Stimulated activated memory B cell treated with anti-CD40 and anti-IgM and Interleukin-4, amounts not matched to agents 10 μg/mL and 1 μg/mL and 100 μg/mL, for 72 hours (primary cell): ENCODE results near the gene SLC6A6.

Experiments
- ATAC-seq: fragments of 150-1000 bp; cut with Tn5 transposase; 2 replicates; pipeline ENCODE4 v1.10.0; 2021
- H3K27ac Mint-ChIP-seq: one replicate; pipeline ENCODE4 v1.8.0; 2022; ENCODE audit warnings: mild to moderate bottlenecking, mixed read lengths
- H3K27me3 Mint-ChIP-seq: one replicate; pipeline ENCODE4 v1.8.0; 2022; ENCODE audit warnings: mixed read lengths
- H3K36me3 Mint-ChIP-seq: one replicate; pipeline ENCODE4 v1.8.0; 2022; ENCODE audit warnings: mixed read lengths
- H3K4me1 Mint-ChIP-seq: one replicate; pipeline ENCODE4 v1.8.0; 2022; ENCODE audit warnings: mixed read lengths
- H3K4me3 Mint-ChIP-seq: one replicate; pipeline ENCODE4 v1.8.0; 2022; ENCODE audit warnings: mild to moderate bottlenecking, moderate library complexity, mixed read lengths
- H3K9me3 Mint-ChIP-seq: one replicate; pipeline ENCODE4 v1.8.0; 2022; ENCODE audit warnings: mixed read lengths

Gene SLC6A6

DNA sequence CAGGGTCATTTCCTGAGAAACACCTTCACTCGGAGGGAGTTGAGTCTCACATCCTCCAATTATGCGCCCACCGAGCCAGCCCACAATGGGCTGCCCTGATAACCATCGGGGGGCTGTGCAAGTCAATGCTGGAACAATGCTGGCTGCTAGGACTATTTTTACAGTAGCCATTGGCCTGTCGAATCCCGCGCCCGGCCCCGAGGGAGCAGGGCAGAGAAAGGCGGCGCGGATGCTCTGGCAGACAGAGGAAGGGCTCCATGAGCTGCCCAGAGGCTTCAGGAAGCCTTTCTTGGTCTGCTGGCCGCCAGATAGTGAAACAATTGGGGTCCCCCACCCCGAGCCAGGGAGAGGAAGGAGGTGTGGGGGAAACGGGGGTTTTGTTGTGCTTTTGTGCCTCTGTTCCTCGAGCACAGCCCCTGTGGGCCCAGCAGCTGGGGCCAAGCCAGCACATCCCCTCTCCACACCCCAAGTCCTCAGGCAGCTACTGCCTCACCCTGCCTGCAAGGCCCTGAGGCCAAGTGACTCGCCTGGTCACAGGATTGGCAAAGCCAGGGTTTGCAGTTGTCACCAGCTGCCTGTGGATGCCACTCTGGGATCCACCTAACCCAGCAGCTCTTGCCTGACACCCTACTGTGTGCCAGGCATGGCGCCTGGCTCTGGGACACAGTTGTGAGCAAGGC is 39.0 kb downstream of the SLC6A6 start:
- no peaks in the 10 kb centered on the region for H3K9me3 Mint-ChIP-seq
- no peak for ATAC-seq
- no peaks in the 10 kb centered on the region for H3K27me3 Mint-ChIP-seq
- no peak overlapping the region for H3K4me3 Mint-ChIP-seq
- peak overlapping the region; percentile 92 for H3K27ac Mint-ChIP-seq
- H3K4me1 Mint-ChIP-seq: peaks cover 53% of the 10 kb centered on the region
- H3K36me3 Mint-ChIP-seq: peaks cover 38% of the 10 kb centered on the region

DNA sequence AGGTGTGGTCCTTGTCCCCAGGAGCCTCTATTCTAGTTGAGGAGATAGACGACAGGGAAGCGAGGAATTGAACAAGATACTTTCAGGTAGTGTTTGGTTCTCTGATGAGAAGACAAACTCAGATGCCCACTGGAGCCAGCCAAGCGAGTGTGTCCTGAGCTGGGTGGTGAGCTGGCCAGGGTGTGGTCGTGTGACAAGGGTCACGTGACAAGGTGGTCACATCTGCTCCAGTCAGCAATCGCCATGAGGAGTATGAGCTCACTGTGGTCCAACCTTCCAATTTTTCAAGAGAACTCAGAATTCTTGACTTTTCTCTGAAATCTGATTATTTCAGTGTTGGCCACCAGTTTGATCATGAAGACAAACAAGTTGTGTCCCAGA is 39.5 kb downstream of the SLC6A6 start:
- no peak overlapping the region for H3K27ac Mint-ChIP-seq
- H3K4me1 Mint-ChIP-seq: peaks cover 47% of the 10 kb centered on the region
- no peaks in the 10 kb centered on the region for H3K27me3 Mint-ChIP-seq
- no peak for ATAC-seq
- peaks cover 43% of the 10 kb centered on the region for H3K36me3 Mint-ChIP-seq
- peaks cover 2% of the 10 kb centered on the region for H3K9me3 Mint-ChIP-seq
- H3K4me3 Mint-ChIP-seq: no peak overlapping the region

DNA sequence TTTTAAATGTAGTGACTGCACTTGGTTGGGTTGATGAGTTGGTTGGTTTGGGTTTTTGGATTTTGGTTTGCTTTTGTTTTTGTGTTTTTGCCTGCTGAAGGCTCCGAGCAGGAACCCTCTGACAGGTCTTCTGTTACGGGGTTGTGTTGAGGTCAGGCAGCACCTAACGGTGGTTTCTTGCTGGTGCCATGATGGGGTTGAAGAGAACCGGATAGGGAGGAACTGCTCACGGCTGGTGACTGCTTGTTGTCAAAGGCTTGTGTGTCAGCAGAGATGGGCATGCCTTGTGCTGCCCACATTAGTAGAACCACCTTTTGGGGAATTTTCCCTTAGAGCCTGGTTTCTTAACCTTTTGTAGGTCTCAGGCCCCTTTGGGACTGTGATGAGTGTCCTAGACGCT is 42.0 kb downstream of the SLC6A6 start:
- peak overlapping the region; percentile 57 for H3K27ac Mint-ChIP-seq
- H3K27me3 Mint-ChIP-seq: no peaks in the 10 kb centered on the region
- no peak overlapping the region for H3K4me3 Mint-ChIP-seq
- peaks cover 43% of the 10 kb centered on the region for H3K4me1 Mint-ChIP-seq
- no peak for ATAC-seq
- H3K9me3 Mint-ChIP-seq: peaks cover 6% of the 10 kb centered on the region
- H3K36me3 Mint-ChIP-seq: peaks cover 68% of the 10 kb centered on the region

DNA sequence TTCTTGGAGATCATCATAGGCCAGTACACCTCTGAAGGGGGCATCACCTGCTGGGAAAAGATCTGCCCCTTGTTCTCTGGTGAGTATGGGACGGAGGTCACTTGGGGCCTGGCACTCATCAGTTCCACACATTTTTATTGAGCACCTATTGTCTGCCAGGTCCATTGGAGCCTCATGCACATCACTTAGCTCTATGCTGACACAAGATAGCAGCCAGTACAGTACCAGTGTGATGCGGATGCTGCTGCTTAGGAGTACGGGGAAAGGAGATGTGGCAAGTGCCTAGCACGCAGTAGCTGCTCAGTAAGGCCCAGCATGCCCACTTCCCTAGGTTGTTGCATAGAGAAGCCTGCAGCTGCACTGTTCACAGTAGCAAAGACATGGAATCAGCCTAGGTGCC is 43.4 kb downstream of the SLC6A6 start:
- H3K4me1 Mint-ChIP-seq: peaks cover 30% of the 10 kb centered on the region
- ATAC-seq: no peak
- H3K27ac Mint-ChIP-seq: no peak overlapping the region
- peaks cover 6% of the 10 kb centered on the region for H3K9me3 Mint-ChIP-seq
- H3K36me3 Mint-ChIP-seq: peaks cover 70% of the 10 kb centered on the region
- H3K4me3 Mint-ChIP-seq: no peak overlapping the region
- no peaks in the 10 kb centered on the region for H3K27me3 Mint-ChIP-seq

DNA sequence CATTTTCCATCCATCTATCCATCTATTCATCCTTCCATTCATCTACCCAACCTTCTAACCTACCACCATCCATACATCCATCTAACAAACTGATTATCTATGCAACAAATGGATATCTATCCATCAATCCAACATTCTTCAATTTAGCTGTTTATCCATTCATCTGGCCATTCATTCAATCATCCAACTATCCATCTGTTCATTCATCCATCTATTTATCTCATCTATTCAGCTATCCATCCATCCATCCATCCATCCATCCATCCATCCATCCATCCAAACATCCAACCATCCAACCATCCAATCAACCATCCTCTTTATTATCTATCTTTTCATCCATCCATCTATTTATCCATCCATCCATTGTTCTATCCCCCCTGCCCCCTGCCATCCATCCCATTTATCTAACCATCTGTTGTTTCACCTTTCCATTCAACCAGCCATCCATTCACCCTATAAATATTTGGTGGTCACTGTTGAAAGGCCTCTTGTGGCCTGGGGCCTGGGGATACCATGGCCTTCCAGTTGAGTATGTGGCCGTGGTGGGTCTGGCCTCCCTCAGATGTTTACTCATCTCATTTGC is 44.7 kb downstream of the SLC6A6 start:
- H3K4me3 Mint-ChIP-seq: no peak overlapping the region
- H3K27ac Mint-ChIP-seq: no peak overlapping the region
- peaks cover 83% of the 10 kb centered on the region for H3K36me3 Mint-ChIP-seq
- H3K9me3 Mint-ChIP-seq: peaks cover 6% of the 10 kb centered on the region
- ATAC-seq: no peak
- H3K4me1 Mint-ChIP-seq: peaks cover 27% of the 10 kb centered on the region
- H3K27me3 Mint-ChIP-seq: no peaks in the 10 kb centered on the region

DNA sequence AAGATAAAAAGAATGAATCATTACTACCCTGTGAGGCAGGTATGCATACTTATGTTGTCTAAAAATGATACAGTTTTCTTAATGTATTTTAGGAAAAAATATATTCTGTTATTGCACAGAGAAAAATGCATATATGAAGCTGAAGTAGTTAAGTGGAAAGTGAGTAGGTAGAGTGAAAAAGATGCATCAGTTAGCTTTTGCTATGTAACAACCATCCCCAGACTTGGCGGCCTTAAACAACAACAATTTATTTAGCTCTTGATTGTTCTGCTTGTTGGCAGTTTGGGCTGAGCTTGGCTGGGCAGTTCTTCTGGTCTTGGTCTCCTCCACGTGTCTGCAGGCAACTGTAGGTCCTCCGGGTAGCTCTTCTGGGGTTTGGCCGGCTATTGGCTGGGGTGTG is 45.7 kb downstream of the SLC6A6 start:
- no peak overlapping the region for H3K4me3 Mint-ChIP-seq
- no peak overlapping the region for H3K27ac Mint-ChIP-seq
- H3K36me3 Mint-ChIP-seq: peaks cover 90% of the 10 kb centered on the region
- H3K27me3 Mint-ChIP-seq: no peaks in the 10 kb centered on the region
- H3K9me3 Mint-ChIP-seq: peaks cover 6% of the 10 kb centered on the region
- no peak for ATAC-seq
- peaks cover 37% of the 10 kb centered on the region for H3K4me1 Mint-ChIP-seq

DNA sequence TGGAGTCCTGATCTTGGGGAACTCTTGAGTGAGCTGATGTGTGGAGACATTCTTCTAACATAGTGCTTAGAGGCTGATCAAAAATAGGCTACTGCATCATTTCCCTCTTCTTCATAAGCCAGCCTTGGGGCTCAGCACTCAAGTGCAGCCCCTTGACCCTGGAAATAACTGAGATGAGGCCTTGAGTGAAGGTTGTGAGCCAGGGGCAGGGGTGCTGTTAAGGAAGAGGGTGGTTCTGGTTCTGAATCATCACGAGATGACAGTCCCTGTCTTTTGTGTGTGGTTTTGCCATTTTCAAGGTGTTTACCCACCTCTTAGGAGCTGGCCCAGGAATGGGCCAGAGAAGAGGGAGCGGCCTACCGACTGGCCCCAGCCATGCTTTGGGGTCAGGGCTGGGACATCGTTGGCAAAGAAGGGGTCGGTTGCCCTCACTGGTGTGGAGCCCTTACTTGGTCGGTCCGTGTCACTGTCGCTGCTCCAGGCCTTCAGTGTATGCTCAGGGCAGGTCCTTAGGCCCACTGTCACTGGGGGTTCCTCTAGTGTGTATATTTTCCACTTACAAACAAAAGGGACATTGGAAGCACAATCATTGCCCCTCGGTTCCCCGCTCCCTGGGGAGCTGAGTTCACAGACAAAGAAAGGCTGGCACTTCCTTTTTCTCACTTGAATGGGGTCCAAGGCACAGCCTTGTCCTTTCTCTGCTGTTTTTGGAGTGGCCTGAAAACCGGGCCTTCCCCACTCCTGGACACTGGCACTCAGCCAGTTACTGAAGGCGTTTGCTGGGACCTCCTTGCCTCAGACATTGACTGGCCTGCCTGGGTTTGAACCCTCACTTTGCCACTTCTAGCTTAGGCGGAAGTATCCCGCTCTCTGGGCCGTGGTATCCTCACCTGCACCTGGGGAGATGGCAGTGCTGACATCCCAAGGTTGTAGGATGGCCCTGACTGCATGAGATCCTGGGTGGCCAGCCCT is 46.6 kb downstream of the SLC6A6 start:
- H3K27ac Mint-ChIP-seq: no peak overlapping the region
- peaks cover 46% of the 10 kb centered on the region for H3K4me1 Mint-ChIP-seq
- peaks cover 6% of the 10 kb centered on the region for H3K9me3 Mint-ChIP-seq
- ATAC-seq: no peak
- no peaks in the 10 kb centered on the region for H3K27me3 Mint-ChIP-seq
- peaks cover 85% of the 10 kb centered on the region for H3K36me3 Mint-ChIP-seq
- no peak overlapping the region for H3K4me3 Mint-ChIP-seq

DNA sequence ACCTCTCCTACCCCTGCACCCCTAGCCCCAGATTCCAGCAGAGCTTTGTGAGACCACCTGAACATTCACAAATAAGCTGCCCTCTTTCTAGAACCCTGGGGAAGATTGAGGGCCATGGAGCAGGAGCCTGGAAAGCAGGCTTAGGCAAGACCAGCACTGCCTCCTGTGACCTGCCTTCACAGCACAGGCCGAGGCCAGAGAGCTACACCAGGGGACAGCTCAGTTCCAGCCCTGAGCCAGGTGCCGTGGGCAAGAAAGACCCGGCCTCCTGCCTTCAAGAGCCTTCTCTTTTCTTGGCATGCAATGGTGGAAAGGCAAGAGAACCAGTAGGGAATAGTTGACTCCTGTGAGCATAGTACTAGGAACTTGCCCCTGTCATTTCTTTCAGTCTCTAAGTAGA is 48.1 kb downstream of the SLC6A6 start:
- H3K4me3 Mint-ChIP-seq: no peak overlapping the region
- peaks cover 83% of the 10 kb centered on the region for H3K36me3 Mint-ChIP-seq
- peaks cover 6% of the 10 kb centered on the region for H3K9me3 Mint-ChIP-seq
- peaks cover 43% of the 10 kb centered on the region for H3K4me1 Mint-ChIP-seq
- peak overlapping the region; percentile 86 for H3K27ac Mint-ChIP-seq
- H3K27me3 Mint-ChIP-seq: no peaks in the 10 kb centered on the region
- ATAC-seq: no peak

DNA sequence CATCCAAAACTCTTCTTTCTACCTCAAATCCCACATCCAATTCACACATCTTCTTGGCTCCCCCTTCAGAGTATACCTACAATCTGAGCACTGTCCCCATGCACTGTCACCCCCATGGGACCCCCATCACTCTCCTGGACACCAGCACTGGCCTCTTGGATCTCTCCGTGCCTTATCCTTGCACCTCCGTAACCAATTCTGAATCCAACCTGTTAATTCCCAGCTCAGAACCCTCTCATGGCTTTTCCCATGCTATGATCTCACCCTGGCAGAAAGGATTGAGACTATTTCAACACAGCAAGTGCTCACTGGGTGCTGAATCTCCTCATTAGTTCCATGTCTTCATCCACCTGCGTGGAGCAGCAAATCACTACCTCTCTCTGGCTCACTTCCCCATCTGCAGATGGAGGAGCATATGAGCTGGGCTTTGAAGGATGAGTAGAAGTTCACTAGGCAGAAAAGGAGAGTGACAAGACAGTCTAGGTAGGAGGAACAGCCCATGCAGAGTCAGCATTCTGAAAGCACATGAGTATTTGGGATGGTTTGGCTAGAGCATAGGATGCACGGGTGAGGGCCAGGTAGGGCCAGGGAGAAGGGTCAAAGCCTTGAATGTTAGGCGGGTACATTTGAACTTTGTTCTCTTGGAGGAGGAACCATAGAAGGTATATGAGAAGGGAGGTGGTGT is 48.7 kb downstream of the SLC6A6 start:
- H3K4me3 Mint-ChIP-seq: no peak overlapping the region
- peak overlapping the region; percentile 86 for H3K27ac Mint-ChIP-seq
- ATAC-seq: no peak
- no peaks in the 10 kb centered on the region for H3K27me3 Mint-ChIP-seq
- H3K36me3 Mint-ChIP-seq: peaks cover 82% of the 10 kb centered on the region
- H3K9me3 Mint-ChIP-seq: peaks cover 6% of the 10 kb centered on the region
- peaks cover 43% of the 10 kb centered on the region for H3K4me1 Mint-ChIP-seq

DNA sequence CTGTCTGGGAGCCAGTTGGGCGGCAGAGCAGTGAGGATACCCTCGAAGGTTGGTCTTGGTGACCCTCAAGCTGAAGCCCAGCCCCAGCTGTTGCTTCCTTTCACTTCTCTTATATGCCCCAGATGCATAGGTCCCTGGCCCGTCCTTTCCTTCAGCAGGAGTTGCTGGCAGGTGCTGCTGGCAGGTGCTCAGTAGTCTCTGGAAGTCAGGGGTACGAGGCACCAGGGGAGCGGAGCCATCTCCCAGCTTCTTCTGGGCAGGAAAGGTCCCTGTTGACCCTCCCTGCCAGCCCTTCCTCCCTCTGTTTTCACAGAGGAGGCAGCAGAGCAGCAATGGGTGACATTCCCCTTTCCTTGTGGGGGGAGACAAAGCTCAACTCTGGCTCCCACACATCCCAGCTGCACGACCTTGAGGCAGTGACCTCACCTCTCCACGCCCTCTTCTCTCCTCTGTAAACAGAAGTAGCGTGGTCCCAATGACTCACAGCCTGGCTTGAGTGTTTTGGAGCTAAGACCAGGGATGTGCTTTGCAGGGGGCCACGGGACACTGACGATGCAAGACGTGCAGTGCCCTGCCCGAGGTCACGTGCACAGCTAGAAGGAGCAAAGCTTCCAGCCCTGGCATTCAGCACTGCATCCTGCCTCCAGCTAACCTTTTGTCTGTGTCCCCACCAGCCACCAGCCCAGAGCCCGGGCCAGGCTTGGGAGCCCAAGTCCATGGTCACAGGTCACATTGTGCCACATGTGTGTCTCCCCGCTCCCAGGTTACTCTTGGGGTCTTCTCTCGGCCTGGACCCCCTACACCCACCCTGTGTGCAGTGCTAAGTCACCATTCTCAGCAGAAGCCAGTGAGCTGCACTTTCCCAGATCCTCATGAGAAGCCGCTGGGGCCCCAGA is 49.7 kb downstream of the SLC6A6 start:
- peaks cover 2% of the 10 kb centered on the region for H3K9me3 Mint-ChIP-seq
- peaks cover 71% of the 10 kb centered on the region for H3K36me3 Mint-ChIP-seq
- no peaks in the 10 kb centered on the region for H3K27me3 Mint-ChIP-seq
- H3K4me1 Mint-ChIP-seq: peaks cover 43% of the 10 kb centered on the region
- ATAC-seq: no peak
- H3K4me3 Mint-ChIP-seq: no peak overlapping the region
- H3K27ac Mint-ChIP-seq: peak overlapping the region; percentile 86

DNA sequence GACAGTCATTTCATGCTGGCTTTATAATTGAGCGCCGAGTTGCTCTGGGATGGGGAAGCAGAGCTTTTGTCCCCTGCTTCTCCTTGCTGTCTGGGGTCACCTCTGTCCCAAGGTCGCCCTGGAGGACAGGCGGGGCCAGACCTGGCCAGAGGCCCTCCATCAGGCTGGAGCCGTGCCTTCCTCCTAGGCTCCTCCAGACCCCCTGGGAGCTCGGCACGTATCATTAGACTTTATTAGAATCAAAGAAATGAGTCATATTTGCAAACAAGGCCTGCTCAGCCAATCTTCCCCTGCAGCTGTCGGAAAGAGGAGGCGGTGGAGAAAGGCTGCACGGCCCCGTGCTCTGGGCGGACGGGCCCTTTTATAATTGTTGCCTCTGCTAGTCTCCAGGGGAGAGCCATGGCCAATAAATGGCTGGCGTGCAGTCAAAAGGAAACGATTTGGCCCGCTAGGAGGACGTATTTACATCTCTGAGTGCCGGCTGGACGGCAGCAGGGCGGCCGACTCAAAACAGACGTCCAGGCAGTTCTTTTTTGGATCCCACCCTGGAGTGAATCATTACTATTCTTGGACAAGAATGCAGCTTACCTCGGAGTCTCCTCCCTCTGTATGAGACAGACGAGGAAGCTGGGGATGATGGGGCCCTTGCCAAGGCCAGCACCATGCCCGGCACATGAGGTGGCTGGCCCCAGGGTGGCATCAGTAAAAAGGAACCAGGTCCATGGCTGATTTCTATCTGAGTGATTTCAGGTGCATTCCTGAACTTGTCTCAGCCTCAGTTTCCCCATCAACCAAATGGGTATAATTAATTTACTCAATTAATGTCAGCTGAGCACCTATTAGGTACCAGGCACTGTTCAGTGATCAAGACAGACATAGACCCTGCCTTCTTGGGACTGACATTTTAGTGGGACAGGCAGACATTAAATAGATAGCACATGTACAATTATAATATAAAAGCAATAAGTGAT is 50.6 kb downstream of the SLC6A6 start:
- Mint-ChIP-seq H3K27me3 (no peaks in the 10 kb centered on the region), H3K4me3 (peak overlapping the region; percentile 4), H3K4me1 (peaks cover 43% of the 10 kb centered on the region), H3K36me3 (peaks cover 66% of the 10 kb centered on the region), H3K9me3 (no peaks in the 10 kb centered on the region), H3K27ac (peak overlapping the region; percentile 86)
- ATAC-seq: peak; percentile 52

DNA sequence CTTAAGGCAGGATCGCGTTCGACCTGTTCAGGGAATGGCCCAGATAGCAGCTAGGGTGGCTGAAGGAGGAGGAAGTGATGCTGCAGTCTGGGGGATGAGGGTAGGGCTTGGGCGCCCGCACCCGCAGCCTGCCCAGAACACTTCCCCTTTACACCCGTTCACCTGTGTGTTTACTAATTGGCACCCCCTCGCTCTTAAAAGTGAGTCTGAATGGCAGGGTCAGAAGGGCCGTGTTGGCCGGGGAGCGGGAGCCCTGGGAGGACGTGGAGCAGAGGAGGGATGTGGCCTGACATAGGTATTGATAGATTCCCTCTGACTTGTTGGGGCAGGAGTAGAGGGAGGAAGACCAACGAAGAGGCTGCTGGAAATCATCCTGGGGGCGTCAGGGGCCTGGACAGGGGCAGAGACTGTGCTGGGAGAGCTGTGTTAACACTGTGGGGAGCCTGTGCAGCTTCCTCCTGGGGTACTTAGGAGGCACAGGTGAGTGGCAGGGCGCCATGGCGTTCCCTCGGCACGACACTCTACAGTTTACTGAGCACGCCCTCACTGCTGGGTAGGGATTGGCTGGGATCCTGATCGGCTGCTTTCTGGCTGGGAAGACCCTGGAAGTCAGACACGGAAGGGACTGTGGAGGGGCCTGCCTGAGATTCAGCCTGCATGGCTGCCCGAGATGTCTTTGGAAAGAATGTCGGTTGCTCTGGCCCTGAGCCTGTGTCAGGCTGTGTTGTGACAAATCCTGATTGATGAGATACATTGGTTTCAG is 51.7 kb downstream of the SLC6A6 start:
- Mint-ChIP-seq H3K9me3 (no peaks in the 10 kb centered on the region), H3K27ac (peak overlapping the region; percentile 86), H3K4me1 (peaks cover 34% of the 10 kb centered on the region), H3K27me3 (no peaks in the 10 kb centered on the region), H3K4me3 (peak overlapping the region; percentile 4), H3K36me3 (peaks cover 61% of the 10 kb centered on the region)
- peak; percentile 98 for ATAC-seq
